SK-N-SH (cell line): ENCODE data around the gene SLC1A7. TPM values are rescaled to one million over a fixed set of nuclear protein-coding genes. Genes with fewer than 3 reads are reported as not detected.

ENCODE experiments used
- CTCF ChIA-PET: fragments of 300-600, 350-600 bp; formaldehyde crosslinking; extraction: SDS; loops from one replicate; lab custom pipeline; 2021; lab: Yijun Ruan, JAX
- POLR2A ChIA-PET: fragments of 350-600 bp; sonication (Branson Sonifier 250); formaldehyde crosslinking; extraction: SDS; loops from one replicate; lab custom pipeline; 2020; ENCODE audit warnings: antibody characterized with exemption, inconsistent platforms; lab: Yijun Ruan, JAX
- DNase-seq: peaks from one replicate; pipeline ENCODE4 v3.0.0; 2012
- H2AFZ ChIP-seq: fragments of 200-600 bp; sonication (generic); 2 replicates; pipeline ENCODE4 v1.8.1; 2016; ENCODE audit warnings: antibody characterized with exemption, mild to moderate bottlenecking, low read depth
- H3F3A ChIP-seq: fragments of 200-600 bp; sonication (generic); replicated peaks from 2 replicates; pipeline ENCODE3; 2016; ENCODE audit warnings: antibody characterized with exemption, mild to moderate bottlenecking; ENCODE audit not compliant: insufficient read depth
- H3K27ac ChIP-seq, 2 experiments: fragments of 200-500 bp in 1 of 2; fragments of 200-600 bp in 1 of 2; sonication (Bioruptor generic) in 1 of 2; sonication (generic), shearing (Covaris generic) in 1 of 2; 2 replicates each; pipeline versions ENCODE4 v1.5.1 to v1.6.1; 2014 to 2016; ENCODE audit warnings: low read depth in 2 of 2, inconsistent platforms in 1 of 2, low read length in 1 of 2, mild to moderate bottlenecking in 1 of 2, mixed read lengths in 1 of 2
- H3K27me3 ChIP-seq: fragments of 200-600 bp; sonication (generic), shearing (Covaris generic); 2 replicates; pipeline ENCODE4 v1.6.1; 2016; ENCODE audit warnings: mixed run types; ENCODE audit not compliant: insufficient read depth
- H3K36me3 ChIP-seq, 2 experiments: fragments of 200-500 bp in 1 of 2; fragments of 200-600 bp in 1 of 2; sonication (Bioruptor generic) in 1 of 2; sonication (generic) in 1 of 2; replicated peaks in 1 of 2; 2 replicates each; pipeline versions ENCODE3 to v1.5.1; 2014 to 2016; ENCODE audit warnings: low read length in 1 of 2, mild to moderate bottlenecking in 1 of 2; ENCODE audit not compliant: insufficient read depth in 2 of 2, control insufficient read depth in 1 of 2
- H3K4me1 ChIP-seq, 2 experiments: fragments of 200-500 bp in 1 of 2; fragments of 200-600 bp in 1 of 2; sonication (Bioruptor generic) in 1 of 2; sonication (generic), shearing (Covaris generic) in 1 of 2; 2 replicates each; pipeline versions ENCODE4 v1.5.1 to v1.6.1; 2014 to 2016; ENCODE audit warnings: low read depth in 1 of 2, low read length in 1 of 2, mixed run types in 1 of 2; ENCODE audit not compliant: insufficient read depth in 2 of 2, control insufficient read depth in 1 of 2
- H3K4me2 ChIP-seq: fragments of 200-600 bp; sonication (generic), shearing (Covaris generic); 2 replicates; pipeline ENCODE4 v1.6.1; 2017; ENCODE audit warnings: mixed run types
- H3K4me3 ChIP-seq, 2 experiments: fragments of 200-500 bp in 1 of 2; fragments of 200-600 bp in 1 of 2; sonication (Bioruptor generic) in 1 of 2; sonication (generic), shearing (Covaris generic) in 1 of 2; 2 replicates each; pipeline versions ENCODE4 v1.5.1 to v1.8.1; 2014 to 2016; ENCODE audit warnings: low read depth in 2 of 2, inconsistent platforms in 1 of 2, low read length in 1 of 2, mild to moderate bottlenecking in 1 of 2, mixed read lengths in 1 of 2, moderate library complexity in 1 of 2
- H3K79me2 ChIP-seq: fragments of 200-600 bp; sonication (generic); 2 replicates; pipeline ENCODE4 v1.8.1; 2017; ENCODE audit warnings: mild to moderate bottlenecking; ENCODE audit not compliant: insufficient read depth
- H3K9ac ChIP-seq: fragments of 200-600 bp; sonication (generic); 2 replicates; pipeline ENCODE4 v1.6.1; 2017; ENCODE audit warnings: mixed run types
- H3K9me2 ChIP-seq: fragments of 200-600 bp; sonication (generic); 2 replicates; pipeline ENCODE4 v1.6.1; 2017; ENCODE audit warnings: mixed run types
- H3K9me3 ChIP-seq: fragments of 200-600 bp; sonication (generic); 2 replicates; pipeline ENCODE4 v1.6.1; 2017; ENCODE audit warnings: mixed run types, mild to moderate bottlenecking, moderate library complexity
- H4K20me1 ChIP-seq: fragments of 200-600 bp; sonication (generic); 2 replicates; pipeline ENCODE4 v1.6.1; 2017; ENCODE audit warnings: mild to moderate bottlenecking, mixed run types; ENCODE audit not compliant: insufficient read depth
- CHD2 ChIP-seq: fragments of 150-350 bp; IDR thresholded peaks from 2 replicates; pipeline ENCODE4 v1.6.1; 2018; ENCODE audit warnings: low read length; ENCODE audit not compliant: partially characterized antibody
- CTCF ChIP-seq: fragments of 200-600 bp; sonication (generic); IDR thresholded peaks from 2 replicates; pipeline ENCODE4 v1.6.1; 2017; ENCODE audit warnings: antibody characterized with exemption, mild to moderate bottlenecking, moderate library complexity
- FOXM1 ChIP-seq: IDR thresholded peaks from 2 replicates; pipeline ENCODE4 v1.4.0; 2012; ENCODE audit warnings: low read depth, mild to moderate bottlenecking
- GABPA ChIP-seq: IDR thresholded peaks from 2 replicates; pipeline ENCODE4 v1.4.0; 2012; ENCODE audit warnings: low read depth, mild to moderate bottlenecking
- IRF3 ChIP-seq: fragments of 150-350 bp; IDR thresholded peaks from 2 replicates; pipeline ENCODE4 v1.6.1; 2016; ENCODE audit warnings: mild to moderate bottlenecking, low read depth, low read length
- JUND ChIP-seq: IDR thresholded peaks from 2 replicates; pipeline ENCODE4 v1.4.0; 2012
- MAX ChIP-seq: IDR thresholded peaks from 2 replicates; pipeline ENCODE4 v1.4.0; 2012; ENCODE audit warnings: low read depth
- MXI1 ChIP-seq: IDR thresholded peaks from 2 replicates; pipeline ENCODE4 v1.6.1; 2012; ENCODE audit warnings: mild to moderate bottlenecking, low read depth, low read length, improper control_type of control experiment
- NFIC ChIP-seq: IDR thresholded peaks from 2 replicates; pipeline ENCODE4 v1.4.0; 2012; ENCODE audit warnings: borderline replicate concordance
- NRF1 ChIP-seq: IDR thresholded peaks from 2 replicates; pipeline ENCODE4 v1.6.1; 2012; ENCODE audit warnings: low read depth, mild to moderate bottlenecking, low read length
- RAD21 ChIP-seq: IDR thresholded peaks from 2 replicates; pipeline ENCODE4 v1.6.1; 2012; ENCODE audit warnings: mild to moderate bottlenecking, low read length
- REST ChIP-seq: IDR thresholded peaks from 2 replicates; pipeline ENCODE4 v1.6.1; 2012; ENCODE audit warnings: mild to moderate bottlenecking, low read depth, low read length, moderate library complexity
- RXRA ChIP-seq: IDR thresholded peaks from 2 replicates; pipeline ENCODE4 v1.4.0; 2012; ENCODE audit warnings: low read depth, mild to moderate bottlenecking, borderline replicate concordance
- SMC3 ChIP-seq: IDR thresholded peaks from 2 replicates; pipeline ENCODE4 v1.6.1; 2012; ENCODE audit warnings: low read depth, low read length, improper control_type of control experiment
- TAF1 ChIP-seq: IDR thresholded peaks from 2 replicates; pipeline ENCODE4 v1.6.1; 2012; ENCODE audit warnings: low read depth, mild to moderate bottlenecking, low read length, moderate library complexity, borderline replicate concordance
- USF1 ChIP-seq: IDR thresholded peaks from 2 replicates; pipeline ENCODE4 v1.4.0; 2012; ENCODE audit warnings: low read depth, borderline replicate concordance
- USF2 ChIP-seq: fragments of 150-350 bp; IDR thresholded peaks from 2 replicates; pipeline ENCODE4 v1.6.1; 2017; ENCODE audit warnings: antibody characterized with exemption, low read length, low read depth, borderline replicate concordance
- WGBS: methylation state at CpG from one replicate; pipeline ENCODE4 v1.1.6; 2017; ENCODE audit warnings: low lambda C conversion rate; 5-methylcytosine and 5-hydroxymethylcytosine counted together
- polyA plus RNA-seq, 3 experiments: library from polyadenylated mRNA; depleted of rRNA; stranded (reverse); fragments of >200 nt; gene quantifications; 2 replicates each; pipeline ENCODE4 v1.2.3, GENCODE V29; 2012

SLC1A7 gene
- polyA plus RNA-seq, 1 of the 3 experiments (the other 2 are of a cell fraction), result not detected

- CTCF ChIA-PET, result no interaction called here
- WGBS, result 31% methylated on average over 1 of the region's 1 CpG
- H2AFZ ChIP-seq, result no peak overlapping the region
- TF ChIP-seq IRF3 (no peak), REST (no peak), TAF1 (no peak), CTCF (no peak), RAD21 (no peak), CHD2 (no peak), MXI1 (no peak), GABPA (no peak), RXRA (no peak), FOXM1 (no peak)
- TF ChIP-seq, all 33 proteins: peak for 0
- Histone ChIP-seq H4K20me1 (no peaks in the 10 kb centered on the region), H3K79me2 (no peaks in the 10 kb centered on the region), H3K4me2 (no peak overlapping the region), H3K27me3 (no peaks in the 10 kb centered on the region), H3K36me3 (peaks cover 22 to 28% of the 10 kb centered on the region in 2 experiments), H3K27ac (no peak overlapping the region), H3K4me1 (peaks cover 26 to 39% of the 10 kb centered on the region in 2 experiments), H3K9me2 (no peaks in the 10 kb centered on the region), H3K4me3 (no peak overlapping the region), H3K9me3 (no peaks in the 10 kb centered on the region), H3F3A (peaks cover 20% of the 10 kb centered on the region), H3K9ac (no peak overlapping the region)
- DNase-seq, result no peak
- POLR2A ChIA-PET, result no interaction called here
These were observed 90.8 kb downstream of the SLC1A7 start for GRCh38 chr1:53051676-53052075.

GRCh38 chr1:53050310-53050709, 92.1 kb downstream of the SLC1A7 start:
- no peaks in the 10 kb centered on the region for H3K9me3 ChIP-seq
- ChIA-PET CTCF (no interaction called here), POLR2A (no interaction called here)
- H3K79me2 ChIP-seq, result no peaks in the 10 kb centered on the region
- no peak overlapping the region for H3K9ac ChIP-seq
- peaks cover 22 to 28% of the 10 kb centered on the region in 2 experiments for H3K36me3 ChIP-seq
- H3F3A ChIP-seq, result peaks cover 23% of the 10 kb centered on the region
- H2AFZ ChIP-seq, result no peak overlapping the region
- no peaks in the 10 kb centered on the region for H3K9me2 ChIP-seq
- H3K4me2 ChIP-seq, result no peak overlapping the region
- peaks cover 28 to 43% of the 10 kb centered on the region in 2 experiments for H3K4me1 ChIP-seq
- H4K20me1 ChIP-seq, result no peaks in the 10 kb centered on the region
- no peaks in the 10 kb centered on the region for H3K27me3 ChIP-seq
- H3K27ac ChIP-seq, result no peak overlapping the region
- WGBS, result 93% methylated on average over 2 of the region's 2 CpGs
- DNase-seq, result no peak
- no peak overlapping the region for H3K4me3 ChIP-seq
- TF ChIP-seq CTCF (no peak), MXI1 (no peak), SMC3 (no peak), NRF1 (no peak), RXRA (no peak), NFIC (no peak), USF2 (no peak), USF1 (no peak), MAX (no peak), JUND (no peak)
